GM12878 (cell line): ENCODE data around the gene TRMT1. TPM values are rescaled to one million over a fixed set of nuclear protein-coding genes. Genes with fewer than 3 reads are reported as not detected.

Experiments
- ATAC-seq: fragments of 200-7000 bp; cut with Tn5 transposase; 3 replicates; pipeline ENCODE4 v1.9.1; 2020; ENCODE audit warnings: mild to moderate bottlenecking, moderate library complexity
- BruUV-seq: library from RNA; stranded (reverse); fragments of 400-500 nt; replicated peaks from 2 replicates; lab custom pipeline; 2021; lab: Mats Ljungman, UMichigan
- CTCF ChIA-PET: fragments of 300-600 bp; sonication (Branson Sonifier 250); formaldehyde crosslinking; extraction: SDS; loops from one replicate; lab custom pipeline; 2021; ENCODE audit warnings: inconsistent platforms; lab: Yijun Ruan, JAX
- POLR2A ChIA-PET: fragments of 350-600 bp; formaldehyde crosslinking; extraction: SDS; loops from one replicate; lab custom pipeline; 2021; ENCODE audit warnings: inconsistent platforms; lab: Charles Lee
- RAD21 ChIA-PET: fragments of 300-600 bp; sonication (Branson Sonifier 250); formaldehyde crosslinking; loops from one replicate; lab custom pipeline; 2023; ENCODE audit warnings: antibody characterized with exemption; ENCODE audit not compliant: unreplicated experiment; lab: Charles Lee
- SMC1A ChIA-PET: fragments of 300-600 bp; sonication (Branson Sonifier 250); formaldehyde crosslinking; loops from one replicate; lab custom pipeline; 2023; ENCODE audit not compliant: unreplicated experiment, uncharacterized antibody; lab: Charles Lee
- DNase-seq: peaks from one replicate; pipeline ENCODE4 v3.0.0-alpha.2; 2011; ENCODE audit warnings: low read depth, low spot score
- FAIRE-seq: peaks from 3 replicates; lab custom pipeline; 2011; peaks lifted over from hg19 to GRCh38; lab: Jason Lieb, UNC
- H2AFZ ChIP-seq: 2 replicates; pipeline ENCODE4 v1.6.0; 2011; ENCODE audit warnings: low read depth, low read length, control low read depth; ENCODE audit not compliant: control insufficient read depth
- H3K27ac ChIP-seq: 2 replicates; pipeline ENCODE4 v1.5.1; 2011; ENCODE audit warnings: control low read depth; ENCODE audit not compliant: control insufficient read depth, insufficient read depth
- H3K27me3 ChIP-seq, 2 experiments: replicated peaks in 1 of 2; 2 replicates each; pipeline versions ENCODE4 v1.6.0 to v1.6.1; 2011; ENCODE audit warnings: low read length in 1 of 2; ENCODE audit not compliant: control insufficient read depth in 2 of 2, insufficient read depth in 2 of 2
- H3K36me3 ChIP-seq, 2 experiments: 2 replicates each; pipeline ENCODE4 v1.5.1; 2011; ENCODE audit warnings: low read length in 1 of 2; ENCODE audit not compliant: control insufficient read depth in 2 of 2, insufficient read depth in 2 of 2
- H3K4me1 ChIP-seq: 2 replicates; pipeline ENCODE4 v1.6.1; 2011; ENCODE audit warnings: mild to moderate bottlenecking, low read length, moderate library complexity, mixed read lengths; ENCODE audit not compliant: control insufficient read depth, insufficient read depth
- H3K4me2 ChIP-seq: 2 replicates; pipeline ENCODE4 v1.6.0; 2011; ENCODE audit warnings: control low read depth; ENCODE audit not compliant: control insufficient read depth, insufficient read depth
- H3K4me3 ChIP-seq: fragments of 200-600 bp; sonication (generic); 2 replicates; pipeline ENCODE4 v1.5.1; 2016
- H3K79me2 ChIP-seq: 2 replicates; pipeline ENCODE4 v1.6.0; 2011; ENCODE audit warnings: low read length; ENCODE audit not compliant: control insufficient read depth, insufficient read depth
- H3K9ac ChIP-seq: 2 replicates; pipeline ENCODE4 v1.8.0; 2011; ENCODE audit warnings: low read length, control low read depth, mixed read lengths; ENCODE audit not compliant: control insufficient read depth, insufficient read depth
- H3K9me3 ChIP-seq: replicated peaks from 3 replicates; pipeline ENCODE4 v1.5.1; 2011; ENCODE audit warnings: mild to moderate bottlenecking, low read length; ENCODE audit not compliant: control insufficient read depth, insufficient read depth
- H4K20me1 ChIP-seq: 2 replicates; pipeline ENCODE4 v1.6.0; 2011; ENCODE audit not compliant: control insufficient read depth, insufficient read depth
- ETV6 ChIP-seq, 2 experiments: fragments of 450-650 bp in 1 of 2; IDR thresholded peaks in 1 of 2; conservative IDR thresholded peaks in 1 of 2; 2 replicates each; pipeline ENCODE4 v1.6.1; 2014; ENCODE audit warnings: antibody characterized with exemption in 1 of 2, borderline replicate concordance in 1 of 2, low read depth in 1 of 2, mild to moderate bottlenecking in 1 of 2, moderate library complexity in 1 of 2
- IKZF2 ChIP-seq, 2 experiments: fragments of 450-650 bp; IDR thresholded peaks; 2 replicates each; pipeline ENCODE4 v1.6.1; 2017; ENCODE audit warnings: mild to moderate bottlenecking in 2 of 2, moderate library complexity in 2 of 2
- POLR2AphosphoS2 ChIP-seq: IDR thresholded peaks from 2 replicates; pipeline ENCODE4 v1.6.1; 2011; ENCODE audit warnings: low read depth, mild to moderate bottlenecking, low read length, improper control_type of control experiment, moderate library complexity
- POU2F2 ChIP-seq: IDR thresholded peaks from 3 replicates; pipeline ENCODE4 v1.6.1; 2011; ENCODE audit warnings: low read depth, mild to moderate bottlenecking, low read length, borderline replicate concordance
- RAD21 ChIP-seq: IDR thresholded peaks from 2 replicates; pipeline ENCODE4 v1.6.1; 2011; ENCODE audit warnings: mild to moderate bottlenecking, low read depth, low read length, moderate library complexity; ENCODE audit not compliant: insufficient read depth
- RAD51 ChIP-seq: fragments of 450-650 bp; IDR thresholded peaks from 2 replicates; pipeline ENCODE4 v1.6.1; 2016; ENCODE audit warnings: moderate library complexity, mild to moderate bottlenecking, inconsistent platforms
- TCF7 ChIP-seq: IDR thresholded peaks from 2 replicates; pipeline ENCODE4 v1.6.1; 2014; ENCODE audit warnings: antibody characterized with exemption, borderline replicate concordance
- YY1 ChIP-seq: IDR thresholded peaks from 2 replicates; pipeline ENCODE4 v1.6.1; 2011; ENCODE audit warnings: low read depth, mild to moderate bottlenecking, low read length
- ZBED1 ChIP-seq: IDR thresholded peaks from 2 replicates; pipeline ENCODE4 v1.6.1; 2016; ENCODE audit warnings: borderline replicate concordance
- WGBS: methylation state at CpG from one replicate; pipeline ENCODE4 v1.1.6; 2016; ENCODE audit warnings: low lambda C conversion rate; ENCODE audit not compliant: insufficient replicate concordance, insufficient coverage; ENCODE audit errors: missing lambda C conversion rate; 5-methylcytosine and 5-hydroxymethylcytosine counted together
- in situ Hi-C: fragments of 300-500 bp; cut with MboI; formaldehyde crosslinking; loops from 9 replicates; pipeline ENCODE4 v1.14.3; 2018; ENCODE audit warnings: mixed read lengths
- intact Hi-C: fragments of 100-400 bp; cut with micrococcal nuclease; formaldehyde crosslinking; loops from one replicate; pipeline ENCODE4 v1.14.2; 2022; ENCODE audit not compliant: unreplicated experiment
- polyA plus RNA-seq, 11 experiments: library from polyadenylated mRNA; depleted of rRNA in 4 of 11; unstranded in 6 of 11; stranded (reverse) in 5 of 11; fragments of >200 nt; fragmentation: Nextera tagmentation in 4 of 11; fragmentation: Illumina TruSeq in 1 of 11; extraction: Ambion mirVana in 4 of 11; extraction: Trizol in 1 of 11; gene quantifications; 1 replicate in 1 of 11; 2 replicates in 10 of 11; pipeline versions ENCODE4 v1.2.1 to v1.2.3, GENCODE V29; 2011 to 2016; ENCODE audit warnings: inconsistent platforms in 2 of 11, missing spikeins in 2 of 11, low read depth in 1 of 11
- total RNA-seq, 4 experiments: library from RNA; depleted of rRNA in 3 of 4; stranded (reverse); fragments of >200 nt in 3 of 4; fragmentation: Illumina TruSeq in 1 of 4; extraction: Trizol in 1 of 4; gene quantifications; 2 replicates each; pipeline versions ENCODE4 v1.2.1 to v1.2.3, GENCODE V29; 2013 to 2021
- TF ChIP-seq, protein P1 (sequence below): fragments of 450-650 bp; IDR thresholded peaks from 2 replicates; pipeline ENCODE4 v1.6.1; 2017; ENCODE audit warnings: low read depth, mild to moderate bottlenecking, moderate library complexity
- TF ChIP-seq, protein P2 (sequence below): IDR thresholded peaks from 2 replicates; pipeline ENCODE4 v1.6.1; 2012; ENCODE audit warnings: low read depth, low read length, improper control_type of control experiment
- TF ChIP-seq, protein P3 (sequence below): IDR thresholded peaks from 2 replicates; pipeline ENCODE4 v1.6.1; 2012; ENCODE audit warnings: improper control_type of control experiment, low read depth, low read length; ENCODE audit not compliant: insufficient replicate concordance

Gene TRMT1
- total and polyA plus RNA-seq, 10 of the 15 experiments (the other 5 are each of a cell fraction or from before 2014, with no cell fraction given), result 3.4 to 68.8 (median 34.8) TPM

DNA sequence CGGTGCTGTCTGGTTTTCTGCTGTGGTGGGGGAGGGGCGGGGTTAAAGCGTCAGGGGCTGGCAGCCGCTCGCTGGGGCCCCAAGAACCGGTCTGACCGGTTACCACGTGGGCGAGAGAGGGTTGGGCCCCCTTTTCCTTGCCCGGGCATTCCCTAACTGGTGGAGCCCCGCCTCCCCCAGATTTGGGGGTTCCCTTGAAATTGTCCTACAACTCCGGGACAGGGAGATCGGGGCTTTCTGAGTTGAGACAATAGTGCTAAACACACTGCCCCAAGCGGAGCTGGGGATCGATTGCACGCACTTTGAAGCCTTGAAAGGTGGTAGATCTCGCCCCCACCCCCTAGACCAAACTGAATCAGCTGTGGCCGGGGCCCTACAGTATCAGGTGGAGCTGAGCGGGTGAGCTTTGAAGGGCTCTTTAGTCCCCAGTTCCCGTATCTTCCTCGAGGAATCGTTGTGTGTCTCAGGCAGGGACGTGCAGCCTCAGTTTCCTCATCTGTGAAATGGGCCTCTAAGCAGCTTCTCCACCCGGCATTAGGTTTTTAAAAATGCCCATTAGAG, 38.5 kb upstream of the TRMT1 start:
- Histone ChIP-seq H3K9ac (peak overlapping the region; percentile 90), H3K79me2 (peaks cover 41% of the 10 kb centered on the region), H3K36me3 (no peaks in the 10 kb centered on the region; a peak in 2 of 4 replicates), H3K9me3 (no peaks in the 10 kb centered on the region), H3K4me3 (peak overlapping the region; percentile 99), H3K4me2 (peak overlapping the region; percentile 91), H2AFZ (no peak overlapping the region), H3K4me1 (peaks cover 23% of the 10 kb centered on the region), H3K27ac (peak overlapping the region; percentile 95), H4K20me1 (no peaks in the 10 kb centered on the region), H3K27me3 (no peaks in the 10 kb centered on the region)
- no TSS peak for BruUV-seq
- under 1% methylated on average over 24 of the region's 24 CpGs for WGBS
- CTCF ChIA-PET, result interaction anchor here (0.8 to 2.3 kb wide), 16 partner anchors 9 to 254 kb away, joined by 3 to 11 read pairs (median 3); partner anchors contain the start of gene NACC1
- POLR2A ChIA-PET, result interaction anchor here (0.5 to 3.3 kb wide), 12 partner anchors 9 to 1230 kb away, joined by 3 to 20 read pairs (median 5); partner anchors contain the start of gene NACC1
- no peak for DNase-seq
- intact Hi-C loops, result loop anchor here (2.0 to 10.0 kb wide), 5 partner anchors 37 to 850 kb away; partner anchors contain the start of genes LYL1 and RFX1
- ATAC-seq, result peak; percentile 27
- RAD21 ChIA-PET, result interaction anchor here (0.6 to 4.7 kb wide), 14 partner anchors 9 to 691 kb away, joined by 3 to 39 read pairs (median 3); partner anchors contain the start of gene NACC1
- in situ Hi-C loops, result loop anchor here (10.0 to 25.0 kb wide), 3 partner anchors 690 to 1568 kb away; partner anchors contain the start of genes ACP5 and ZNF627
- no peak for FAIRE-seq
- SMC1A ChIA-PET, result interaction anchor here (0.7 to 3.9 kb wide), 8 partner anchors 9 to 108 kb away, joined by 3 to 37 read pairs (median 4); partner anchors contain the start of gene NACC1
- peak; percentile 86; the same call in 2 of the 3 replicates for TF ChIP-seq POU2F2
- TF ChIP-seq YY1, result no peak
- peak; percentile 48 to 54 for TF ChIP-seq IKZF2 (IDR thresholded peaks at IDR 0.05)
- peak; percentile 86 for TF ChIP-seq POLR2AphosphoS2
- TF ChIP-seq RAD51, result peak; percentile 71
- TF ChIP-seq, protein P1, sequence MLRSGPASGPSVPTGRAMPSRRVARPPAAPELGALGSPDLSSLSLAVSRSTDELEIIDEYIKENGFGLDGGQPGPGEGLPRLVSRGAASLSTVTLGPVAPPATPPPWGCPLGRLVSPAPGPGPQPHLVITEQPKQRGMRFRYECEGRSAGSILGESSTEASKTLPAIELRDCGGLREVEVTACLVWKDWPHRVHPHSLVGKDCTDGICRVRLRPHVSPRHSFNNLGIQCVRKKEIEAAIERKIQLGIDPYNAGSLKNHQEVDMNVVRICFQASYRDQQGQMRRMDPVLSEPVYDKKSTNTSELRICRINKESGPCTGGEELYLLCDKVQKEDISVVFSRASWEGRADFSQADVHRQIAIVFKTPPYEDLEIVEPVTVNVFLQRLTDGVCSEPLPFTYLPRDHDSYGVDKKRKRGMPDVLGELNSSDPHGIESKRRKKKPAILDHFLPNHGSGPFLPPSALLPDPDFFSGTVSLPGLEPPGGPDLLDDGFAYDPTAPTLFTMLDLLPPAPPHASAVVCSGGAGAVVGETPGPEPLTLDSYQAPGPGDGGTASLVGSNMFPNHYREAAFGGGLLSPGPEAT, result peak; percentile 83
- TF ChIP-seq, protein P2, sequence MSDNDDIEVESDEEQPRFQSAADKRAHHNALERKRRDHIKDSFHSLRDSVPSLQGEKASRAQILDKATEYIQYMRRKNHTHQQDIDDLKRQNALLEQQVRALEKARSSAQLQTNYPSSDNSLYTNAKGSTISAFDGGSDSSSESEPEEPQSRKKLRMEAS, result peak; percentile 32; the same call in 1 of the 2 replicates
- peak; percentile 19; the same call in 1 of the 2 replicates for TF ChIP-seq RAD21
- TF ChIP-seq TCF7, result no peak
- TF ChIP-seq ETV6 (conservative IDR thresholded peaks at IDR 0.05 in 1 of 2, IDR thresholded peaks at IDR 0.05 in 1 of 2; ENCODE audit: borderline replicate concordance in 1 of 2, low read depth in 1 of 2), result 0 out of 4 replicates have a peak, but pooled peaks of 1 of the 2 experiments have one; percentile 49
- TF ChIP-seq ZBED1, result peak; percentile 79; the same call in 1 of the 2 replicates
- TF ChIP-seq, protein P3, sequence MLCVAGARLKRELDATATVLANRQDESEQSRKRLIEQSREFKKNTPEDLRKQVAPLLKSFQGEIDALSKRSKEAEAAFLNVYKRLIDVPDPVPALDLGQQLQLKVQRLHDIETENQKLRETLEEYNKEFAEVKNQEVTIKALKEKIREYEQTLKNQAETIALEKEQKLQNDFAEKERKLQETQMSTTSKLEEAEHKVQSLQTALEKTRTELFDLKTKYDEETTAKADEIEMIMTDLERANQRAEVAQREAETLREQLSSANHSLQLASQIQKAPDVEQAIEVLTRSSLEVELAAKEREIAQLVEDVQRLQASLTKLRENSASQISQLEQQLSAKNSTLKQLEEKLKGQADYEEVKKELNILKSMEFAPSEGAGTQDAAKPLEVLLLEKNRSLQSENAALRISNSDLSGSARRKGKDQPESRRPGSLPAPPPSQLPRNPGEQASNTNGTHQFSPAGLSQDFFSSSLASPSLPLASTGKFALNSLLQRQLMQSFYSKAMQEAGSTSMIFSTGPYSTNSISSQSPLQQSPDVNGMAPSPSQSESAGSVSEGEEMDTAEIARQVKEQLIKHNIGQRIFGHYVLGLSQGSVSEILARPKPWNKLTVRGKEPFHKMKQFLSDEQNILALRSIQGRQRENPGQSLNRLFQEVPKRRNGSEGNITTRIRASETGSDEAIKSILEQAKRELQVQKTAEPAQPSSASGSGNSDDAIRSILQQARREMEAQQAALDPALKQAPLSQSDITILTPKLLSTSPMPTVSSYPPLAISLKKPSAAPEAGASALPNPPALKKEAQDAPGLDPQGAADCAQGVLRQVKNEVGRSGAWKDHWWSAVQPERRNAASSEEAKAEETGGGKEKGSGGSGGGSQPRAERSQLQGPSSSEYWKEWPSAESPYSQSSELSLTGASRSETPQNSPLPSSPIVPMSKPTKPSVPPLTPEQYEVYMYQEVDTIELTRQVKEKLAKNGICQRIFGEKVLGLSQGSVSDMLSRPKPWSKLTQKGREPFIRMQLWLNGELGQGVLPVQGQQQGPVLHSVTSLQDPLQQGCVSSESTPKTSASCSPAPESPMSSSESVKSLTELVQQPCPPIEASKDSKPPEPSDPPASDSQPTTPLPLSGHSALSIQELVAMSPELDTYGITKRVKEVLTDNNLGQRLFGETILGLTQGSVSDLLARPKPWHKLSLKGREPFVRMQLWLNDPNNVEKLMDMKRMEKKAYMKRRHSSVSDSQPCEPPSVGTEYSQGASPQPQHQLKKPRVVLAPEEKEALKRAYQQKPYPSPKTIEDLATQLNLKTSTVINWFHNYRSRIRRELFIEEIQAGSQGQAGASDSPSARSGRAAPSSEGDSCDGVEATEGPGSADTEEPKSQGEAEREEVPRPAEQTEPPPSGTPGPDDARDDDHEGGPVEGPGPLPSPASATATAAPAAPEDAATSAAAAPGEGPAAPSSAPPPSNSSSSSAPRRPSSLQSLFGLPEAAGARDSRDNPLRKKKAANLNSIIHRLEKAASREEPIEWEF, result peak; percentile 86
